ENCODE results near the gene SPRYD3.

- TF ChIP-seq CTCF (IDR thresholded peaks at IDR 0.05 in 2 of 3, conservative IDR thresholded peaks at IDR 0.05 in 1 of 3; ENCODE audit: borderline replicate concordance in 1 of 3, insufficient read depth in 1 of 3, low read depth in 2 of 3, low read length in 2 of 3) (no peak), TCF7L2 (IDR thresholded peaks at IDR 0.05; ENCODE audit: borderline replicate concordance, extremely low read depth, insufficient read depth, insufficient read length) (no peak), ELF1 (IDR thresholded peaks at IDR 0.05; ENCODE audit: borderline replicate concordance, low read depth) (no peak), REST (IDR thresholded peaks at IDR 0.05; ENCODE audit: low read depth) (no peak), MAX (IDR thresholded peaks at IDR 0.05) (no peak), POLR2AphosphoS5 (IDR thresholded peaks at IDR 0.05; ENCODE audit: low read depth, low read length) (no peak), POLR2A (IDR thresholded peaks at IDR 0.05; ENCODE audit: borderline replicate concordance, extremely low read depth, insufficient read depth, insufficient read length) (no peak), EZH2phosphoT487 (IDR thresholded peaks at IDR 0.05; ENCODE audit: borderline replicate concordance) (no peak), YY1 (IDR thresholded peaks at IDR 0.05; ENCODE audit: extremely low read depth, insufficient replicate concordance, low read depth, low read length) (no peak), ATF3 (IDR thresholded peaks at IDR 0.05) (no peak), EZH2 (IDR thresholded peaks at IDR 0.05) (no peak)
These were observed 34.8 kb upstream of the SPRYD3 start for GRCh38 chr12:53113951-53114350.
